ENCODE results near the gene MCU. TPM values are rescaled to one million over a fixed set of nuclear protein-coding genes. Genes with fewer than 3 reads are reported as not detected.

The MCU gene
- total RNA-seq, 1 experiment from 2014 or later: 19.2 TPM

DNA sequence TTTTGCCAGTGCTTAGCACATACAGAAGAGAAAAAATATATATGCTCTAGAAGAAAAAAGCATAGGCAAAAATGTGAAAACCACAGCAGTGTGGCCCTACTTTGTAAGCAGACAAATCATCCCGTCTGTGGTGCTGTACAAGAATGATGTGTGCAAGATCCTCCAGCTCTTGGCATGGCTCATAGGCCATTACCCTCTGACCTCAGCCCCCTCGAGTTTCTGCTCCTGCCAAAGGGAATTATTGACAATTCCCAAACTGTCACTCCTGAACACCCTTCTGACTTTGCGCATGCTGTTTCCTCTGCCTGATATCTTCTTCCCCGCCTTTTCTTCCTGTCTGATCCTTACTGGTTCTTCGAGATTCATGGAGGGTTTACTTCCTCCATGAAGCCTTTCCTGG lies 235.5 kb downstream of the MCU start:
- no peak for DNase-seq (ENCODE audit: unreplicated experiment)
- Mint-ChIP-seq H3K36me3 (ENCODE audit: insufficient read depth, unreplicated experiment) (no peaks in the 10 kb centered on the region), H3K27ac (ENCODE audit: low read depth, unreplicated experiment) (no peak overlapping the region), H3K27me3 (ENCODE audit: insufficient read depth, unreplicated experiment) (no peaks in the 10 kb centered on the region), H3K9me3 (ENCODE audit: unreplicated experiment) (no peaks in the 10 kb centered on the region), H3K4me1 (ENCODE audit: insufficient read depth, unreplicated experiment) (no peaks in the 10 kb centered on the region), H3K4me3 (ENCODE audit: unreplicated experiment) (no peak overlapping the region)
- TF ChIP-seq, protein P1, sequence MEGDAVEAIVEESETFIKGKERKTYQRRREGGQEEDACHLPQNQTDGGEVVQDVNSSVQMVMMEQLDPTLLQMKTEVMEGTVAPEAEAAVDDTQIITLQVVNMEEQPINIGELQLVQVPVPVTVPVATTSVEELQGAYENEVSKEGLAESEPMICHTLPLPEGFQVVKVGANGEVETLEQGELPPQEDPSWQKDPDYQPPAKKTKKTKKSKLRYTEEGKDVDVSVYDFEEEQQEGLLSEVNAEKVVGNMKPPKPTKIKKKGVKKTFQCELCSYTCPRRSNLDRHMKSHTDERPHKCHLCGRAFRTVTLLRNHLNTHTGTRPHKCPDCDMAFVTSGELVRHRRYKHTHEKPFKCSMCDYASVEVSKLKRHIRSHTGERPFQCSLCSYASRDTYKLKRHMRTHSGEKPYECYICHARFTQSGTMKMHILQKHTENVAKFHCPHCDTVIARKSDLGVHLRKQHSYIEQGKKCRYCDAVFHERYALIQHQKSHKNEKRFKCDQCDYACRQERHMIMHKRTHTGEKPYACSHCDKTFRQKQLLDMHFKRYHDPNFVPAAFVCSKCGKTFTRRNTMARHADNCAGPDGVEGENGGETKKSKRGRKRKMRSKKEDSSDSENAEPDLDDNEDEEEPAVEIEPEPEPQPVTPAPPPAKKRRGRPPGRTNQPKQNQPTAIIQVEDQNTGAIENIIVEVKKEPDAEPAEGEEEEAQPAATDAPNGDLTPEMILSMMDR (IDR thresholded peaks at IDR 0.05; ENCODE audit: unreplicated experiment): no peak
- intact Hi-C loops (cut with micrococcal nuclease): no loop called here
- CTCF ChIA-PET: interaction anchor here (0.6 kb wide), 1 partner anchor 1008 kb away, joined by 3 read pairs; no protein-coding TSS in a partner anchor
- BruUV-seq (replicated peaks): no TSS peak
- POLR2A ChIA-PET: interaction anchor here (0.7 kb wide), 2 partner anchors 8 to 9 kb away, joined by 3 read pairs; no protein-coding TSS in a partner anchor

DNA sequence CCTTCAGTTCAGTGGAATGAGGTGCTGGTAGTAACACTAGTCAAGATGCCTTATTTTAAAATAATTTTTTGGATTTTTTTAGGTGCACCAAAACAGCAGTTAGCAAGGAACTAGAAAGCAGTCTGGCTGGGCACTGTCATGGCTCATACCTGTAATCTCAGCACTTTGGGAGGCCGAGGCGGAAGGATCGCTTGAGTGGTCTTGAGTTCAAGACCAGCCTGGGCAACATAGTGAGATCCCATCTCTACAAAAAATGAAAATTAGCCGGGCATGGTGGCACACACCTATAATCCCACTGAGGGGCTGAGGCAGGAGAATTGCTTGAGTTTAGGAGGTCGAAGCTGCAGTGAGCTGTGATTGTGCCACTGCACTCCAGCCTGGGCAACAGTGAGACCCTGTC lies 236.9 kb downstream of the MCU start:
- H3K36me3 Mint-ChIP-seq (ENCODE audit: insufficient read depth, unreplicated experiment): no peaks in the 10 kb centered on the region
- no peak overlapping the region for H3K27ac Mint-ChIP-seq (ENCODE audit: low read depth, unreplicated experiment)
- DNase-seq (ENCODE audit: unreplicated experiment): no peak
- intact Hi-C loops (cut with micrococcal nuclease): no loop called here
- TF ChIP-seq, protein P1 (IDR thresholded peaks at IDR 0.05; ENCODE audit: unreplicated experiment): no peak
- no peaks in the 10 kb centered on the region for H3K4me1 Mint-ChIP-seq (ENCODE audit: insufficient read depth, unreplicated experiment)
- CTCF ChIA-PET: interaction anchor here (0.6 kb wide), 1 partner anchor 15 kb away, joined by 3 read pairs; no protein-coding TSS in a partner anchor
- H3K4me3 Mint-ChIP-seq (ENCODE audit: unreplicated experiment): no peak overlapping the region
- H3K9me3 Mint-ChIP-seq (ENCODE audit: unreplicated experiment): no peaks in the 10 kb centered on the region
- POLR2A ChIA-PET: no interaction called here
- BruUV-seq (replicated peaks): no TSS peak
- H3K27me3 Mint-ChIP-seq (ENCODE audit: insufficient read depth, unreplicated experiment): no peaks in the 10 kb centered on the region

DNA sequence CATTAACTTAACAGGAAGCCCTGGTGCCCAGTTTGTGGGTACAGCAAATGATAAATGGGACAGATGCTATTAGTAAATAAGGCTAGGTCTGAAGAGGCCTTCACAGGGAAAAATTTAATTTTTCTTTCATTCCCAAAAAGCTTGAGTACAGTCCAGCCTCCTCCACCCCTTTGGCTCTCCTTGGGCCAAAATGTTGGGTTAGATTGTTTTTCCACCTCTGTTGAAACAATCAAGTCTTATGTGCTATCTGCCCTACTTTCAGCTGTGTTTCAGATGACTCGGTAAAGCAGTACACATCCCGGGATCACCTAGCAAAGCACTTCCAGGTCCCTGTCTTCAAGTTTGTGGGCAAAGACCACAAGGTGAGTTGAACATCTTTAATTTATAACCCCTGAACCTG lies 238.3 kb downstream of the MCU start:
- CTCF ChIA-PET: no interaction called here
- no TSS peak for BruUV-seq (replicated peaks)

DNA sequence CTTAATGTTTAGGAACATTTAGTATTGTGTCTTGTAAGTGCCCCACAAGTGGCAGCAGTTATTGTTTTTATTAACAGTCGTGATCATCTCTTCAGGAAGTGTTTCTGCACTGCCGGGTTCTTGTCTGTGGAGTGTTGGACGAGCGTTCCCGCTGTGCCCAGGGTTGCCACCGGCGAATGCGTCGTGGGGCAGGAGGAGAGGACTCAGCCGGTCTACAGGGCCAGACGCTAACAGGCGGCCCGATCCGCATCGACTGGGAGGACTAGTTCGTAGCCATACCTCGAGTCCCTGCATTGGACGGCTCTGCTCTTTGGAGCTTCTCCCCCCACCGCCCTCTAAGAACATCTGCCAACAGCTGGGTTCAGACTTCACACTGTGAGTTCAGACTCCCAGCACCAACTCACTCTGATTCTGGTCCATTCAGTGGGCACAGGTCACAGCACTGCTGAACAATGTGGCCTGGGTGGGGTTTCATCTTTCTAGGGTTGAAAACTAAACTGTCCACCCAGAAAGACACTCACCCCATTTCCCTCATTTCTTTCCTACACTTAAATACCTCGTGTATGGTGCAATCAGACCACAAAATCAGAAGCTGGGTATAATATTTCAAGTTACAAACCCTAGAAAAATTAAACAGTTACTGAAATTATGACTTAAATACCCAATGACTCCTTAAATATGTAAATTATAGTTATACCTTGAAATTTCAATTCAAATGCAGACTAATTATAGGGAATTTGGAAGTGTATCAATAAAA lies 240.5 kb downstream of the MCU start:
- intact Hi-C loops (cut with micrococcal nuclease): no loop called here
- TF ChIP-seq, protein P1 (IDR thresholded peaks at IDR 0.05; ENCODE audit: unreplicated experiment): no peak
- no peak overlapping the region for H3K27ac Mint-ChIP-seq (ENCODE audit: low read depth, unreplicated experiment)
- H3K4me3 Mint-ChIP-seq (ENCODE audit: unreplicated experiment): no peak overlapping the region
- H3K4me1 Mint-ChIP-seq (ENCODE audit: insufficient read depth, unreplicated experiment): no peaks in the 10 kb centered on the region
- H3K36me3 Mint-ChIP-seq (ENCODE audit: insufficient read depth, unreplicated experiment): no peaks in the 10 kb centered on the region
- POLR2A ChIA-PET: no interaction called here
- DNase-seq (ENCODE audit: unreplicated experiment): no peak
- BruUV-seq (replicated peaks): no TSS peak
- no peaks in the 10 kb centered on the region for H3K9me3 Mint-ChIP-seq (ENCODE audit: unreplicated experiment)
- no peaks in the 10 kb centered on the region for H3K27me3 Mint-ChIP-seq (ENCODE audit: insufficient read depth, unreplicated experiment)
- CTCF ChIA-PET: interaction anchor here (0.6 to 0.7 kb wide), 2 partner anchors 18 to 496 kb away, joined by 3 read pairs; no protein-coding TSS in a partner anchor

More for the DNA sequence above, 238.3 kb downstream of the MCU start:
- TF ChIP-seq, protein P1 (IDR thresholded peaks at IDR 0.05; ENCODE audit: unreplicated experiment): no peak
- POLR2A ChIA-PET: interaction anchor here (0.7 kb wide), 1 partner anchor 304 kb away, joined by 3 read pairs; the partner anchor contains the start of gene MICU1
- intact Hi-C loops (cut with micrococcal nuclease): no loop called here
- H3K27me3 Mint-ChIP-seq (ENCODE audit: insufficient read depth, unreplicated experiment): no peaks in the 10 kb centered on the region
- no peaks in the 10 kb centered on the region for H3K9me3 Mint-ChIP-seq (ENCODE audit: unreplicated experiment)
- H3K4me3 Mint-ChIP-seq (ENCODE audit: unreplicated experiment): no peak overlapping the region
- no peak for DNase-seq (ENCODE audit: unreplicated experiment)
- H3K27ac Mint-ChIP-seq (ENCODE audit: low read depth, unreplicated experiment): no peak overlapping the region
- H3K4me1 Mint-ChIP-seq (ENCODE audit: insufficient read depth, unreplicated experiment): no peaks in the 10 kb centered on the region
- no peaks in the 10 kb centered on the region for H3K36me3 Mint-ChIP-seq (ENCODE audit: insufficient read depth, unreplicated experiment)

Data from MCF 10A (cell line).